B cell (primary cell): ENCODE results near the gene ECE2.

Experiments used
- EZH2 ChIP-seq: IDR thresholded peaks from 2 replicates; pipeline ENCODE4 v1.6.1; 2012; ENCODE audit warnings: borderline replicate concordance, low read depth, mild to moderate bottlenecking, moderate library complexity, low read length; ENCODE audit not compliant: insufficient read depth, poor library complexity, severe bottlenecking
- TF ChIP-seq, protein P1 (sequence below): fragments of 200-600 bp; IDR thresholded peaks from one replicate; pipeline ENCODE4 v1.8.0; 2022; ENCODE audit warnings: antibody characterized with exemption, mild to moderate bottlenecking

DNA sequence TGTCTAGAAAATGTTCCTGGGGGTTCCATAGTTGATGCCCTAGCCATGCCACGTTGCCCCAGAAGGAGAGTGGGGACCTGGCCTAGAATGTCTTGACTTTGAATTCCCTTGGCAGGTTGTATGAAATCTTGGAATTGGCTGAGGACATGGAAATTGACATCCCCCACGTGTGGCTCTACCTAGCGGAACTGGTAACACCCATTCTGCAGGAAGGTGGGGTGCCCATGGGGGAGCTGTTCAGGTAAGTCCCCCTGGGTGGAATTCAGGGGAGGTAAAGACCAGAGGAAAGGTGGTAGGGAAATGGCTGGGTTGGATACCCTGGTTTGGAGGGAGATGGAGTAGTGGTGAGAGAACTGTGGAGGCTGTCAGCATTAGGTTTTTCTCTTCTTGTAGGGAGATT is 52.7 kb downstream of the ECE2 start:
- TF ChIP-seq, protein P1, sequence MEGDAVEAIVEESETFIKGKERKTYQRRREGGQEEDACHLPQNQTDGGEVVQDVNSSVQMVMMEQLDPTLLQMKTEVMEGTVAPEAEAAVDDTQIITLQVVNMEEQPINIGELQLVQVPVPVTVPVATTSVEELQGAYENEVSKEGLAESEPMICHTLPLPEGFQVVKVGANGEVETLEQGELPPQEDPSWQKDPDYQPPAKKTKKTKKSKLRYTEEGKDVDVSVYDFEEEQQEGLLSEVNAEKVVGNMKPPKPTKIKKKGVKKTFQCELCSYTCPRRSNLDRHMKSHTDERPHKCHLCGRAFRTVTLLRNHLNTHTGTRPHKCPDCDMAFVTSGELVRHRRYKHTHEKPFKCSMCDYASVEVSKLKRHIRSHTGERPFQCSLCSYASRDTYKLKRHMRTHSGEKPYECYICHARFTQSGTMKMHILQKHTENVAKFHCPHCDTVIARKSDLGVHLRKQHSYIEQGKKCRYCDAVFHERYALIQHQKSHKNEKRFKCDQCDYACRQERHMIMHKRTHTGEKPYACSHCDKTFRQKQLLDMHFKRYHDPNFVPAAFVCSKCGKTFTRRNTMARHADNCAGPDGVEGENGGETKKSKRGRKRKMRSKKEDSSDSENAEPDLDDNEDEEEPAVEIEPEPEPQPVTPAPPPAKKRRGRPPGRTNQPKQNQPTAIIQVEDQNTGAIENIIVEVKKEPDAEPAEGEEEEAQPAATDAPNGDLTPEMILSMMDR: no peak
- TF ChIP-seq EZH2: no peak
